ENCODE measurements around the gene TEAD2. TPM values are rescaled to one million over a fixed set of nuclear protein-coding genes. Genes with fewer than 3 reads are reported as not detected.

TEAD2 gene
- total and polyA plus RNA-seq, 9 of the 15 experiments (the other 6 are each of a cell fraction or from before 2014, with no cell fraction given): 1.6 to 27.0 (median 13.9) TPM

DNA sequence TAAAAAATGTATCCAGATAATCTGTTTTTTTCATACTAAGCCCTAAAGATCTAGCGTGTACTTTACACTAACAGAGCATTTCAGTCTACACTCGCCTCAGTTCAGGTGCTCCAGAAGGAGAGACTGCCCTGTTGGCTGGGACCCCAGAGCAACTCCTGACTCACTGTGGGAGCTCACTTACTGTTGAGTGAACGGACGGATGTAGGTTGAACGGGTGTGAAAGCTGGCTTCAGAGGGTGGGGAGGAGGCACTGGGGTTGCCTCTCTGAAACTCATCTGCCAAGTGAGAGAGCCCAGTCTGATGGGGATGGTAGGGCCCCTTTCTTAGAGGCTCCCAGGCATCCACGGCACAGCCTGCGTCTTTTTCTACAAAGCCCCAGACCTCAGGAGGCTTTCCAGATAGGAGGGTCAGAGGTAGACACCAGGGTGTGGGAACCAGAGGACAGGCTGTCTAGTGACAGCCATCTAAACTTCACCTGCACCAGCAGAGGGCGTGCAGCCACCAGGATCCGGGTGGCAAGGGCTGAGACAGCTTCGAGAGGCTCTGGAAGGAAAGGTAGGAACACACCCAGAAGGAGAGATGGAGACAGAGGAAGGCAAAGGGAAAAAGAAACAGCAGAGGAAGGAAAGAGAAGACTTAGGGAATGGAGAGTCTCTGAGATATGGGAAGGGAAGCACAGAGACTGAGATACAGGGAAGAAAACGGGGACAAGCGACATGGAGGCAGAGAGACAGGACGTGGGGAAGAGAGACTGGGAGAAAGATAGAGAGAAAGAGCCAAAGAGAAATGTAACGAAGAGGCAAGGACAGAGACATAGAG is 29.6 kb upstream of the TEAD2 start:
- Histone ChIP-seq H3K9me1 (ENCODE audit: control insufficient read depth, insufficient read depth, low read length) (no peaks in the 10 kb centered on the region), H3K36me3 (ENCODE audit: control insufficient read depth, insufficient read depth, low read length) (no peaks in the 10 kb centered on the region), H3K27ac (ENCODE audit: extremely low read depth, low read depth, low read length) (0 out of 3 replicates have a peak overlapping the region, but pooled peaks have one; percentile 19), H3K4me2 (ENCODE audit: insufficient read depth, low read length) (peak overlapping the region; percentile 58; the same call in 1 of the 2 replicates), H3K79me2 (ENCODE audit: control insufficient read depth, insufficient read depth, low read length) (no peaks in the 10 kb centered on the region), H3K27me3 (ENCODE audit: control insufficient read depth in 2 of 2, insufficient read depth in 2 of 2, low read length in 2 of 2) (no peaks in the 10 kb centered on the region), H3K4me1 (replicated peaks in 1 of 2; ENCODE audit: control insufficient read depth in 2 of 2, insufficient read depth in 2 of 2, low read length in 2 of 2) (peaks cover 7 to 45% of the 10 kb centered on the region in 2 experiments; a peak in 4 of 5 replicates), H3K9ac (ENCODE audit: insufficient read depth in 1 of 2, low read depth in 2 of 2, low read length in 2 of 2) (peak overlapping the region in 1 of 2 experiments; percentile 81; a peak in 1 of 4 replicates), H2AFZ (ENCODE audit: low read depth, low read length) (peak overlapping the region; percentile 88), H3K9me3 (replicated peaks; ENCODE audit: control insufficient read depth, insufficient read depth, low read depth, low read length) (0 out of 2 replicates have a peak, but pooled peaks cover 3% of the 10 kb centered on the region), H4K20me1 (replicated peaks; ENCODE audit: control insufficient read depth, insufficient read depth, low read length) (no peaks in the 10 kb centered on the region), H3K4me3 (no peak overlapping the region)
- ATAC-seq (peak; percentile 95), DNase-seq (ENCODE audit: extremely low read depth in 1 of 4, low spot score in 3 of 4) (peak; percentile 87 to 92 (median 89)), FAIRE-seq (peak; percentile 100)
- POLR2A ChIA-PET: interaction anchor here (0.6 to 1.3 kb wide), 10 partner anchors 15 to 477 kb away, joined by 3 to 4 read pairs (median 3); partner anchors contain the start of gene RPS11
- in situ Hi-C loops (cut with MboI): loop anchor here (5.0 kb wide), 1 partner anchor 46 kb away; no protein-coding TSS in a partner anchor
- BruUV-seq (replicated peaks): no TSS peak
- intact Hi-C loops (cut with micrococcal nuclease): loop anchor here (1.0 to 2.0 kb wide), 3 partner anchors 39 to 79 kb away; no protein-coding TSS in a partner anchor
- WGBS (ENCODE audit: insufficient coverage, low coverage, missing lambda C conversion rate): 22% methylated on average over 14 of the region's 14 CpGs
- CTCF ChIA-PET (ENCODE audit: low intra/inter-chr PET ratio): interaction anchor here (1.0 to 4.4 kb wide), 5 partner anchors 52 to 180 kb away, joined by 3 to 59 read pairs (median 4); no protein-coding TSS in a partner anchor
- TF ChIP-seq, protein P1, sequence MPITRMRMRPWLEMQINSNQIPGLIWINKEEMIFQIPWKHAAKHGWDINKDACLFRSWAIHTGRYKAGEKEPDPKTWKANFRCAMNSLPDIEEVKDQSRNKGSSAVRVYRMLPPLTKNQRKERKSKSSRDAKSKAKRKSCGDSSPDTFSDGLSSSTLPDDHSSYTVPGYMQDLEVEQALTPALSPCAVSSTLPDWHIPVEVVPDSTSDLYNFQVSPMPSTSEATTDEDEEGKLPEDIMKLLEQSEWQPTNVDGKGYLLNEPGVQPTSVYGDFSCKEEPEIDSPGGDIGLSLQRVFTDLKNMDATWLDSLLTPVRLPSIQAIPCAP (CRISPR knock-in tag; IDR thresholded peaks at IDR 0.05; ENCODE audit: borderline replicate concordance): no peak
- TF ChIP-seq ESRRB (CRISPR knock-in tag; IDR thresholded peaks at IDR 0.05; ENCODE audit: borderline replicate concordance) (no peak), L3MBTL2 (IDR thresholded peaks at IDR 0.05) (0 out of 2 replicates have a peak, but pooled peaks have one; percentile 46), RBM15 (IDR thresholded peaks at IDR 0.05; ENCODE audit: insufficient read depth, low read length) (no peak), FOXJ2 (tag; IDR thresholded peaks at IDR 0.05) (no peak), HOMEZ (CRISPR knock-in tag; IDR thresholded peaks at IDR 0.05) (no peak), HDAC3 (IDR thresholded peaks at IDR 0.05; ENCODE audit: borderline replicate concordance, partially characterized antibody) (no peak), EHMT2 (IDR thresholded peaks at IDR 0.05) (peak; percentile 64; the same call in 1 of the 2 replicates), SFPQ (IDR thresholded peaks at IDR 0.05; ENCODE audit: low read depth, low read length) (no peak), ZC3H8 (IDR thresholded peaks at IDR 0.05) (no peak), LARP7 (IDR thresholded peaks at IDR 0.05) (peak; percentile 98), NFXL1 (CRISPR knock-in tag; IDR thresholded peaks at IDR 0.05) (no peak), ZNF436 (CRISPR knock-in tag; IDR thresholded peaks at IDR 0.05) (no peak), HMG20A (CRISPR knock-in tag; conservative IDR thresholded peaks at IDR 0.05) (no peak), CREB1 (IDR thresholded peaks at IDR 0.05) (no peak), CREB1 (CRISPR knock-in tag; IDR thresholded peaks at IDR 0.05) (no peak), DLX4 (CRISPR knock-in tag; IDR thresholded peaks at IDR 0.05) (no peak)

Data from K562 (cell line).